Measurements from ENCODE around the gene UBAC1. TPM values are rescaled to one million over a fixed set of nuclear protein-coding genes. Genes with fewer than 3 reads are reported as not detected.

Gene UBAC1
- total RNA-seq, 1 experiment from 2014 or later = 54.8 TPM

DNA sequence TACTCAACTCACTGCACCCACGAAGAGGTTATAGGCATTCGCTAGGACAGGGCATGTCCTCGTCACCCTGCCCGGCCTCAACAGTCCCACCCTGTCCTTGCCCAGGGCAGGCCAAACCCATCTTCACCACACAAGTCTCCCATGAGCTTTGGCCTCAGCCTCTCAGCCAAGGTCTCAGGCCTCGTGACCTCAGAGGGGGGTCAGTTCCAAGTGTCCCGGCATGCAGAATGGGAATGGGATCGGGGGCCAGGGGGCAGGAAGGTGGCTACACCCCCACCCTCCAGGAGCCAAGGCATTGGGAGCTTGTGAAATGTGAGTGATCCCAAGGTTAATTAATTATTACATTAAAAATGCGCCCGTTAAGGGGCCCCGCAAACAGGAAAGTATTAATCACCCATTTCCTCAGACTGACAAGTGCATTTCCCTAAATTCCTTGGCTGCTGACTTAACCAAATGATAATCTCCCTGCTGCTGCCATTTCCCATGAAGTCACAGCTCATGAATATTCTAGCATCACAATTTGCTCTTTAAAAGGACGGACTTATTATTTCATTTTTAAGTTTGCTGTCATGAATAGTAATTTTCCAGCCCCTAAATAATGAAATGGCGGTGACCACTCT is 8.0 kb upstream of the UBAC1 start (continued):
- TF ChIP-seq, protein P1, sequence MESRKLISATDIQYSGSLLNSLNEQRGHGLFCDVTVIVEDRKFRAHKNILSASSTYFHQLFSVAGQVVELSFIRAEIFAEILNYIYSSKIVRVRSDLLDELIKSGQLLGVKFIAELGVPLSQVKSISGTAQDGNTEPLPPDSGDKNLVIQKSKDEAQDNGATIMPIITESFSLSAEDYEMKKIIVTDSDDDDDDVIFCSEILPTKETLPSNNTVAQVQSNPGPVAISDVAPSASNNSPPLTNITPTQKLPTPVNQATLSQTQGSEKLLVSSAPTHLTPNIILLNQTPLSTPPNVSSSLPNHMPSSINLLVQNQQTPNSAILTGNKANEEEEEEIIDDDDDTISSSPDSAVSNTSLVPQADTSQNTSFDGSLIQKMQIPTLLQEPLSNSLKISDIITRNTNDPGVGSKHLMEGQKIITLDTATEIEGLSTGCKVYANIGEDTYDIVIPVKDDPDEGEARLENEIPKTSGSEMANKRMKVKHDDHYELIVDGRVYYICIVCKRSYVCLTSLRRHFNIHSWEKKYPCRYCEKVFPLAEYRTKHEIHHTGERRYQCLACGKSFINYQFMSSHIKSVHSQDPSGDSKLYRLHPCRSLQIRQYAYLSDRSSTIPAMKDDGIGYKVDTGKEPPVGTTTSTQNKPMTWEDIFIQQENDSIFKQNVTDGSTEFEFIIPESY (IDR thresholded peaks at IDR 0.05; ENCODE audit: extremely low read depth, insufficient replicate concordance, low read length) = no peak
- no peak for TF ChIP-seq TCF7L2 (IDR thresholded peaks at IDR 0.05; ENCODE audit: borderline replicate concordance, extremely low read depth, insufficient read depth, insufficient read length)
- no peak for TF ChIP-seq RAD21 (IDR thresholded peaks at IDR 0.05; ENCODE audit: low read depth)
- no peak for TF ChIP-seq JUND (IDR thresholded peaks at IDR 0.05)
- TF ChIP-seq ZNF274 (IDR thresholded peaks at IDR 0.05; ENCODE audit: low read depth, low read length) = no peak
- TF ChIP-seq YY1 (IDR thresholded peaks at IDR 0.05; ENCODE audit: extremely low read depth, insufficient replicate concordance, low read depth, low read length) = no peak
- no peak for TF ChIP-seq CBX3 (IDR thresholded peaks at IDR 0.05; ENCODE audit: low read depth)

DNA sequence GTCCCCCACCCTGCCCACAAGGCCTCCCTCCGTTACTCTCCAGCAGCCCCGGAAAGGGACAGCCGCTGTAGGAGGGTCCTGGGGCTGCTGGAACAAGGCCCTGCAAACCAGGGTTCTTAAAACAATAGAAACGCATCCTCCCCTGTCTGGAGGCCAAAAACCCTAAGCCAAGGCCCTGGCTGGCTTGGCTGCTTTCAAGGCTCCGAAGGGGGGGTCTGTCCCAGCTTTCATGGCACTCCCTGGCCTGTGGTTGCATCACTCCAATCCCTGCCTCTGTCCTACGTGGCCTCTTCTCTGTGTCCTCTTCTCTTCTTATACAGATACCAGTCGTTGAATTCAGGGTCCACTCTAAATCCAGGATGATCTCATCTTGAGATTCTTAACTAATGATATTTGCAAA is 7.4 kb upstream of the UBAC1 start:
- POLR2A ChIA-PET = no interaction called here
- no TSS peak for BruUV-seq (replicated peaks)
- Histone ChIP-seq H3K36me3 (ENCODE audit: control insufficient read depth in 1 of 2, insufficient read depth in 2 of 2, low read length in 2 of 2) (no peaks in the 10 kb centered on the region), H4K20me1 (ENCODE audit: insufficient read depth) (no peaks in the 10 kb centered on the region), H3K9me3 (ENCODE audit: control insufficient read depth in 1 of 2, insufficient read depth in 1 of 2, low read depth in 1 of 2, low read length in 2 of 2) (no peaks in the 10 kb centered on the region), H3K27me3 (ENCODE audit: insufficient read depth, low read length) (peaks cover 4% of the 10 kb centered on the region; the same call in 1 of the 2 replicates), H3K4me3 (replicated peaks in 1 of 2; ENCODE audit: low read depth in 1 of 2, low read length in 2 of 2) (no peak overlapping the region), H3K9me2 (ENCODE audit: insufficient read depth) (no peaks in the 10 kb centered on the region), H2AFZ (ENCODE audit: low read depth, low read length, poor library complexity, severe bottlenecking) (no peak overlapping the region), H3K4me1 (ENCODE audit: control insufficient read depth in 1 of 2, insufficient read depth in 2 of 2, low read length in 2 of 2) (peaks cover 0 to 3% of the 10 kb centered on the region in 2 experiments; a peak in 1 of 4 replicates), H3K4me2 (ENCODE audit: low read length) (no peak overlapping the region), H3K9ac (ENCODE audit: low read length) (no peak overlapping the region), H3K79me2 (ENCODE audit: insufficient read depth, low read length) (no peaks in the 10 kb centered on the region), H3K27ac (ENCODE audit: low read depth, low read length) (no peak overlapping the region)
- RAD21 ChIA-PET (ENCODE audit: low non-redundant PET in 1 of 2, low total read pairs in 2 of 2, uncharacterized antibody in 2 of 2, unreplicated experiment in 2 of 2) = interaction anchor here in 1 of 2 experiments (1.0 kb wide), 1 partner anchor 154 kb away, joined by 3 read pairs; no protein-coding TSS in a partner anchor
- CTCF ChIA-PET = interaction anchor here (1.0 to 3.9 kb wide), 3 partner anchors 103 to 153 kb away, joined by 3 to 40 read pairs (median 9); no protein-coding TSS in a partner anchor
- ATAC-seq = no peak
- intact Hi-C loops (cut with micrococcal nuclease) = loop anchor here (5.0 to 10.0 kb wide), 5 partner anchors 169 to 884 kb away; partner anchors contain the start of gene OLFM1
- DNase-seq (ENCODE audit: low read depth, low spot score) = no peak
- TF ChIP-seq, protein P2, sequence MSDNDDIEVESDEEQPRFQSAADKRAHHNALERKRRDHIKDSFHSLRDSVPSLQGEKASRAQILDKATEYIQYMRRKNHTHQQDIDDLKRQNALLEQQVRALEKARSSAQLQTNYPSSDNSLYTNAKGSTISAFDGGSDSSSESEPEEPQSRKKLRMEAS (IDR thresholded peaks at IDR 0.05) = no peak
- TF ChIP-seq CEBPB (IDR thresholded peaks at IDR 0.05; ENCODE audit: low read depth) (no peak), ZFX (IDR thresholded peaks at IDR 0.05) (no peak), ZNF274 (IDR thresholded peaks at IDR 0.05; ENCODE audit: low read depth, low read length) (no peak), EGR1 (IDR thresholded peaks at IDR 0.05; ENCODE audit: low read depth) (no peak), POLR2A (IDR thresholded peaks at IDR 0.05; ENCODE audit: borderline replicate concordance, extremely low read depth, insufficient read depth, insufficient read length) (no peak), SIN3A (IDR thresholded peaks at IDR 0.05; ENCODE audit: low read depth) (no peak), EZH2phosphoT487 (IDR thresholded peaks at IDR 0.05; ENCODE audit: borderline replicate concordance) (no peak), ELF1 (IDR thresholded peaks at IDR 0.05; ENCODE audit: borderline replicate concordance, low read depth) (no peak)
- TF ChIP-seq, protein P3, sequence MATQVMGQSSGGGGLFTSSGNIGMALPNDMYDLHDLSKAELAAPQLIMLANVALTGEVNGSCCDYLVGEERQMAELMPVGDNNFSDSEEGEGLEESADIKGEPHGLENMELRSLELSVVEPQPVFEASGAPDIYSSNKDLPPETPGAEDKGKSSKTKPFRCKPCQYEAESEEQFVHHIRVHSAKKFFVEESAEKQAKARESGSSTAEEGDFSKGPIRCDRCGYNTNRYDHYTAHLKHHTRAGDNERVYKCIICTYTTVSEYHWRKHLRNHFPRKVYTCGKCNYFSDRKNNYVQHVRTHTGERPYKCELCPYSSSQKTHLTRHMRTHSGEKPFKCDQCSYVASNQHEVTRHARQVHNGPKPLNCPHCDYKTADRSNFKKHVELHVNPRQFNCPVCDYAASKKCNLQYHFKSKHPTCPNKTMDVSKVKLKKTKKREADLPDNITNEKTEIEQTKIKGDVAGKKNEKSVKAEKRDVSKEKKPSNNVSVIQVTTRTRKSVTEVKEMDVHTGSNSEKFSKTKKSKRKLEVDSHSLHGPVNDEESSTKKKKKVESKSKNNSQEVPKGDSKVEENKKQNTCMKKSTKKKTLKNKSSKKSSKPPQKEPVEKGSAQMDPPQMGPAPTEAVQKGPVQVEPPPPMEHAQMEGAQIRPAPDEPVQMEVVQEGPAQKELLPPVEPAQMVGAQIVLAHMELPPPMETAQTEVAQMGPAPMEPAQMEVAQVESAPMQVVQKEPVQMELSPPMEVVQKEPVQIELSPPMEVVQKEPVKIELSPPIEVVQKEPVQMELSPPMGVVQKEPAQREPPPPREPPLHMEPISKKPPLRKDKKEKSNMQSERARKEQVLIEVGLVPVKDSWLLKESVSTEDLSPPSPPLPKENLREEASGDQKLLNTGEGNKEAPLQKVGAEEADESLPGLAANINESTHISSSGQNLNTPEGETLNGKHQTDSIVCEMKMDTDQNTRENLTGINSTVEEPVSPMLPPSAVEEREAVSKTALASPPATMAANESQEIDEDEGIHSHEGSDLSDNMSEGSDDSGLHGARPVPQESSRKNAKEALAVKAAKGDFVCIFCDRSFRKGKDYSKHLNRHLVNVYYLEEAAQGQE (IDR thresholded peaks at IDR 0.05; ENCODE audit: low read depth) = no peak
- TF ChIP-seq, protein P4, sequence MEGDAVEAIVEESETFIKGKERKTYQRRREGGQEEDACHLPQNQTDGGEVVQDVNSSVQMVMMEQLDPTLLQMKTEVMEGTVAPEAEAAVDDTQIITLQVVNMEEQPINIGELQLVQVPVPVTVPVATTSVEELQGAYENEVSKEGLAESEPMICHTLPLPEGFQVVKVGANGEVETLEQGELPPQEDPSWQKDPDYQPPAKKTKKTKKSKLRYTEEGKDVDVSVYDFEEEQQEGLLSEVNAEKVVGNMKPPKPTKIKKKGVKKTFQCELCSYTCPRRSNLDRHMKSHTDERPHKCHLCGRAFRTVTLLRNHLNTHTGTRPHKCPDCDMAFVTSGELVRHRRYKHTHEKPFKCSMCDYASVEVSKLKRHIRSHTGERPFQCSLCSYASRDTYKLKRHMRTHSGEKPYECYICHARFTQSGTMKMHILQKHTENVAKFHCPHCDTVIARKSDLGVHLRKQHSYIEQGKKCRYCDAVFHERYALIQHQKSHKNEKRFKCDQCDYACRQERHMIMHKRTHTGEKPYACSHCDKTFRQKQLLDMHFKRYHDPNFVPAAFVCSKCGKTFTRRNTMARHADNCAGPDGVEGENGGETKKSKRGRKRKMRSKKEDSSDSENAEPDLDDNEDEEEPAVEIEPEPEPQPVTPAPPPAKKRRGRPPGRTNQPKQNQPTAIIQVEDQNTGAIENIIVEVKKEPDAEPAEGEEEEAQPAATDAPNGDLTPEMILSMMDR (IDR thresholded peaks at IDR 0.05 in 2 of 3, conservative IDR thresholded peaks at IDR 0.05 in 1 of 3; ENCODE audit: borderline replicate concordance in 1 of 3, insufficient read depth in 1 of 3, low read depth in 2 of 3, low read length in 2 of 3) = no peak
